C4-2B (cell line): Measurements from ENCODE around the gene NUMBL.

Experiments used
- H3K27ac ChIP-seq: fragments of 450-650 bp; 2 replicates; pipeline ENCODE4 v1.5.1; 2017
- CTCF ChIP-seq: fragments of 450-650 bp; conservative IDR thresholded peaks from 2 replicates; pipeline ENCODE4 v1.5.1; 2017; ENCODE audit warnings: mild to moderate bottlenecking
- ZFX ChIP-seq: fragments of 450-650 bp; IDR thresholded peaks from 2 replicates; pipeline ENCODE4 v1.6.1; 2017

NUMBL gene

GRCh38 chr19:40726279-40726678 lies 35.8 kb upstream of the NUMBL start:
- peak overlapping the region; percentile 22; the same call in 1 of the 2 replicates for H3K27ac ChIP-seq
- TF ChIP-seq CTCF (no peak), ZFX (no peak)

GRCh38 chr19:40724855-40725254 lies 34.4 kb upstream of the NUMBL start:
- peak overlapping the region; percentile 2; the same call in 1 of the 2 replicates for H3K27ac ChIP-seq
- no peak for TF ChIP-seq ZFX
- TF ChIP-seq CTCF = no peak

DNA sequence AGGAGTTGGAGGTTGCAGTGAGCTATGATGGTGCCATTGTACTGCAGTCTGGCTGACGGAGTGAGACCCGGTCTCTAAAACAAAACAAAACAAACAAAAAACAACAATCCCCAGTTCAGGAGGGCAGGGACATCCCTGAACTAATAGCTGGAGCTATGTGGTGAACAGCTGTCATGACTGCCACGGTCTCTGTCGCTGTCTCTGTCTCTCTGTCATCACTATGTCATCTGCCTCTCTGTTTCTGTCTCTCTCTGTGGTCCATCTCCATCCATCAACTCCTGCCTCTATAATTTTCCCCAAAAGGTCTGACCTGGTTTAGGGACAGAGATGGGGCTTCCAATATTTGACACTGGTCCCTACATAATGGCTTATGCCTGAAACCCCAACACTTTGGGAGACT lies 33.9 kb upstream of the NUMBL start:
- no peak overlapping the region for H3K27ac ChIP-seq
- TF ChIP-seq ZFX = no peak
- TF ChIP-seq CTCF = no peak

GRCh38 chr19:40723661-40724254 lies 33.3 kb upstream of the NUMBL start:
- H3K27ac ChIP-seq = no peak overlapping the region
- TF ChIP-seq ZFX (no peak), CTCF (no peak)

GRCh38 chr19:40721936-40722661 lies 31.6 kb upstream of the NUMBL start:
- TF ChIP-seq CTCF (no peak), ZFX (no peak)
- H3K27ac ChIP-seq = no peak overlapping the region

DNA sequence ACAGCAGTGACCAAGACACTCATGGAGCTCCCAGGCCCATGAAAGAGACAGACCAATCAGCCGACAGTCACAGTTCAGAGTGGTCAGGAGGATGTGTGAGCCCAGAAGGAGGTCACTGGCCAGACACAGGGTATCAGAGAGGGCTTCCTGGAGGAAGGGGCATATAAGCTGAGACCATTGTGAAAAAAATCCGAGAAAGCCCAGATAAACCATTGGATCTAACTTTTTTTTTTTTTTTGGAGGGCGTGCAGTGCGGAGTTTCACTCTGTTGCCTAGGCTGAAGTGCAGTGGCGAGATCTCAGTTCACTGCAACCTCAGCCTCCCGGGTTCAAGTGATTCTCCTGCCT lies 30.7 kb upstream of the NUMBL start:
- TF ChIP-seq ZFX (no peak), CTCF (no peak)
- no peak overlapping the region for H3K27ac ChIP-seq

- peak overlapping the region; percentile 92 for H3K27ac ChIP-seq
- TF ChIP-seq CTCF (no peak), ZFX (no peak)
These were observed 29.0 kb upstream of the NUMBL start for GRCh38 chr19:40719414-40719894.
